ENCODE data around the gene GBF1. TPM values are rescaled to one million over a fixed set of nuclear protein-coding genes. Genes with fewer than 3 reads are reported as not detected.

The GBF1 gene
- total RNA-seq, 1 experiment from 2014 or later, result 23.7 TPM

DNA sequence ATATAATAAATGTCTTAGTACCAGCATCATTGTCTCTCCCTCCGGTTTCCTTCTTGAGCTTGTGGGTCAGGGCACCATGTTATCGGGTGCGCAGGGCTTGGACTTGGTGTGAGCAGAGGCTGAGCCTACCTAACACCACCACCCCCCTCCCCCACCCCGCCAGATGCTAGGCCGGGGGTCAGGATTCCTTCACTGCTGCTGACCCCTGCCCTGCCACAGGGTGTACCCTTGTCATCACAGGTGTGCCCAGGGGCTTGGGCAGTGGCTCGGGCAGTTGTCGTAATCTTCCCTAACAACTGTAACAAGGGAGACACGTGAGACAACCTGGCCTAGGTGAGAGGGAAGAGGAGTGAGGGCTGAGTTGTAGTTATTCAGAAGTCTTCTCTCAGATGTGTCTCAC lies 137.5 kb downstream of the GBF1 start:
- Mint-ChIP-seq H3K4me3 (no peak overlapping the region), H3K9me3 (no peaks in the 10 kb centered on the region), H3K27me3 (ENCODE audit: low read depth) (no peaks in the 10 kb centered on the region), H3K27ac (no peak overlapping the region), H3K4me1 (no peaks in the 10 kb centered on the region), H3K36me3 (ENCODE audit: insufficient read depth in 1 of 3, low read depth in 3 of 3) (peaks cover 6 to 24% (median 12%) of the 10 kb centered on the region in 3 experiments)
- no peak overlapping the region for H2BK5ac ChIP-seq (ENCODE audit: insufficient read length, low read length)
- no peaks in the 10 kb centered on the region for H3K27me3 ChIP-seq (ENCODE audit: insufficient read depth, low read length)
- no peak overlapping the region for H3K27ac ChIP-seq (ENCODE audit: insufficient read length, low read depth, low read length)
- H2AFZ ChIP-seq (ENCODE audit: low read length), result no peak overlapping the region
- H2BK12ac ChIP-seq (ENCODE audit: insufficient read length, low read depth, low read length), result no peak overlapping the region
- H3K4ac ChIP-seq (ENCODE audit: low read depth, low read length), result no peak overlapping the region
- TF ChIP-seq CTCF (conservative IDR thresholded peaks at IDR 0.05), result no peak
- H2BK15ac ChIP-seq (ENCODE audit: low read depth, low read length), result no peak overlapping the region
- H4K20me1 ChIP-seq (ENCODE audit: control insufficient read depth, insufficient read depth, insufficient read length), result no peaks in the 10 kb centered on the region
- H2AK5ac ChIP-seq (ENCODE audit: insufficient read length, low read length), result no peak overlapping the region
- no peaks in the 10 kb centered on the region for H3K79me1 ChIP-seq (ENCODE audit: insufficient read depth, low read depth, low read length, poor library complexity, severe bottlenecking)
- H3K14ac ChIP-seq (ENCODE audit: insufficient read depth, low read length), result no peak overlapping the region
- H3K79me2 ChIP-seq (ENCODE audit: insufficient read depth, low read length), result no peaks in the 10 kb centered on the region
- H4K8ac ChIP-seq (replicated peaks; ENCODE audit: insufficient read length, low read depth, low read length), result no peak overlapping the region
- WGBS (ENCODE audit: extremely low coverage, insufficient read length, low lambda C conversion rate), result no CpG with 5 or more reads among the region's 8 CpGs
- no peaks in the 10 kb centered on the region for H3K4me1 ChIP-seq (ENCODE audit: insufficient read depth, low read length)
- no peak overlapping the region for H3K4me2 ChIP-seq (ENCODE audit: insufficient read depth, insufficient read length, low read length)
- H3K23me2 ChIP-seq (ENCODE audit: insufficient read length, low read depth, low read length, poor library complexity, severe bottlenecking), result no peaks in the 10 kb centered on the region
- H3T11ph ChIP-seq (ENCODE audit: low read length), result no peak overlapping the region
- no peak overlapping the region for H2BK20ac ChIP-seq (ENCODE audit: low read depth, low read length, poor library complexity, severe bottlenecking)
- no peak overlapping the region for H4K5ac ChIP-seq (ENCODE audit: insufficient read length, low read depth, low read length)
- no peak for DNase-seq
- H4K91ac ChIP-seq (ENCODE audit: insufficient read length, low read depth, low read length), result no peak overlapping the region
- no peak overlapping the region for H3K9ac ChIP-seq (ENCODE audit: extremely low read depth, insufficient read length, low read length)
- no peak overlapping the region for H3K56ac ChIP-seq (ENCODE audit: insufficient read length, low read depth, low read length)
- H3K9me3 ChIP-seq (ENCODE audit: control insufficient read depth, low read depth, low read length), result no peaks in the 10 kb centered on the region
- H3K23ac ChIP-seq (ENCODE audit: insufficient read length, low read depth, low read length), result no peak overlapping the region
- no peak overlapping the region for H2BK120ac ChIP-seq (ENCODE audit: low read depth, low read length, poor library complexity, severe bottlenecking)
- no peak overlapping the region for H3K18ac ChIP-seq (ENCODE audit: insufficient read length, low read depth, low read length)
